ENCODE measurements around the gene CELF4.

CELF4 gene

DNA sequence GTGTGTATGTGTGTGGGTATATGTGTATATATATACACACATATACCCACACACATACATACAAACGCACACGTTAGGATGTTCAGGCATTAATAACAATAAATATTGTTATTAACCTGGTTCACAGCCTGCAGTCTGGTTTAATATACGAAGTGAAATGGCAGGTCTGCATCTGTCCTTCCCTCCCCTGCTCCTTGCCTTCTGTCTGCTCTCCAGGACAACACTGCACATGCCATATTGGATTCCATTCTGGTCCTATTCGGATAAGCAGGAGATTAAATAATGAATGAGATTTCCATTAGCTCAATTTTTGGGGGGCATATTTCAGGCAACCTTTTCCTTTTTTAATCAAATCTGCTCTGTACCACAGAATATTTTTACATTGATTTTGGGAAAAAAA is 158.0 kb downstream of the CELF4 start:
- no peak overlapping the region for H3K4me3 Mint-ChIP-seq
- no peaks in the 10 kb centered on the region for H3K36me3 Mint-ChIP-seq (ENCODE audit: low read depth)
- no peaks in the 10 kb centered on the region for H3K27me3 Mint-ChIP-seq (ENCODE audit: low read depth)
- no peak overlapping the region for H3K27ac Mint-ChIP-seq
- no peaks in the 10 kb centered on the region for H3K9me3 Mint-ChIP-seq
- H3K4me1 Mint-ChIP-seq (ENCODE audit: low read depth): no peaks in the 10 kb centered on the region
- no peak for DNase-seq (ENCODE audit: low spot score)

DNA sequence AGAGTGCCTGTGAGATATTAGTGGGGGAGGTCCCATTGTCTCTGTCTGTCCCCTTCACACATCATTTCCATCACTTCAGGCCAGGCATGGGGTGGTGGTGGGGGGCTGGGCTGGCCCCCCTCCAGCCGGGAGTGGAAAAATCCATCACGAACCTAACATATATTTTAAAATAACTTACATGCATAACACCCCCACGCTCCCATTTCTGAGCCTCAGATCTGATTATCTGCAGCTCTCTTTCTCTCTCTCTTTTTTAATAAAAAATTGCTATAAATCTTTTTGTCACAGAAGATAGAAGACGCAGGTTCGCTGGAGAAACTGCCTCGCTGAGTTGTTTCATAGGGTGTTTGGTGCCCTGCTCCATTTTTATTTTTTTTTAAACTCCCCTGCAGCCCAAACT is 159.8 kb downstream of the CELF4 start:
- H3K27me3 Mint-ChIP-seq (ENCODE audit: low read depth): no peaks in the 10 kb centered on the region

DNA sequence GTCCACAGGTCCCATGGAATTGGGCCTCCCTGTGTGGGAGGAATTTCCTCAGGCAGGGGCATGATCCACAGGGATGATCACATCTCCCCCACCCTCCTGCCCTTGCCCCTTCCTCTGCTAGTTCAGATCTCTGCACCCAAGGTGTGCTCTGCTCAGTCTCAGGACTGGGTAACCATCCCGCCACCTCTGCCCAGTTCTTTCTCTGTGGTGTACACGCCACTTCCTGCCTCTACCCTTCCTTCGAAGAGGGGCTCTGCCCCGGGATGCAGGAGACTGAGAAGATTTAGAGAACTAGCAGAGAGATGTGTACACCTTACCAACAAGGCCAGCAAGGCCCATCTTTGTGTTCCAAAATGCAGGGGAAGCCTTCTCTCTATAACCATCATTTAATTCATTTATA is 160.4 kb downstream of the CELF4 start:
- Mint-ChIP-seq H3K27me3 (ENCODE audit: low read depth) (no peaks in the 10 kb centered on the region), H3K36me3 (ENCODE audit: low read depth) (no peaks in the 10 kb centered on the region), H3K4me1 (ENCODE audit: low read depth) (no peaks in the 10 kb centered on the region), H3K9me3 (no peaks in the 10 kb centered on the region), H3K27ac (no peak overlapping the region), H3K4me3 (no peak overlapping the region)
- no peak for DNase-seq (ENCODE audit: low spot score)

More for the DNA sequence above, 159.8 kb downstream of the CELF4 start:
- Mint-ChIP-seq H3K4me3 (no peak overlapping the region), H3K36me3 (ENCODE audit: low read depth) (no peaks in the 10 kb centered on the region), H3K4me1 (ENCODE audit: low read depth) (no peaks in the 10 kb centered on the region), H3K9me3 (no peaks in the 10 kb centered on the region), H3K27ac (no peak overlapping the region)
- no peak for DNase-seq (ENCODE audit: low spot score)

DNA sequence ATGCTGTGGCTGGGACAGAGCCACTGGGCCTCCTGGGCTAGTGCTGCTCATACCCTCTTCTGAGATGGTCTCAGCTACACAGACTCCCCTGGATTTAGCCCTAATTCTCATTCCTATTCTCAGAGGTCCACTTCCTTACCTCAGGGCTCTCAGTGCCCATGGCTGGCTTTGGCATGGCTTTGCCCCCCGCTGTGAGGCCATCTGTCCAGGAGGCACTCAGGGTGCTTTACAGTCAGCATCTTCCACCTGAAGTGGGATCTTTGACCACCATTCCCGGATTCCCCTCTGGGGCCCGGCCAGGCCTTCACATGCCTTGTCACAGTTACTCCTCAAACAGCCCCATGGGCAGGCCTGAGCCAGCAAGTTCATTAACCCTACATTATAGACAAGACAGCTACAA is 161.8 kb downstream of the CELF4 start:
- no peak for DNase-seq (ENCODE audit: low spot score)
- Mint-ChIP-seq H3K27ac (no peak overlapping the region), H3K4me3 (no peak overlapping the region), H3K27me3 (ENCODE audit: low read depth) (no peaks in the 10 kb centered on the region), H3K36me3 (ENCODE audit: low read depth) (no peaks in the 10 kb centered on the region), H3K4me1 (ENCODE audit: low read depth) (no peaks in the 10 kb centered on the region), H3K9me3 (no peaks in the 10 kb centered on the region)

DNA sequence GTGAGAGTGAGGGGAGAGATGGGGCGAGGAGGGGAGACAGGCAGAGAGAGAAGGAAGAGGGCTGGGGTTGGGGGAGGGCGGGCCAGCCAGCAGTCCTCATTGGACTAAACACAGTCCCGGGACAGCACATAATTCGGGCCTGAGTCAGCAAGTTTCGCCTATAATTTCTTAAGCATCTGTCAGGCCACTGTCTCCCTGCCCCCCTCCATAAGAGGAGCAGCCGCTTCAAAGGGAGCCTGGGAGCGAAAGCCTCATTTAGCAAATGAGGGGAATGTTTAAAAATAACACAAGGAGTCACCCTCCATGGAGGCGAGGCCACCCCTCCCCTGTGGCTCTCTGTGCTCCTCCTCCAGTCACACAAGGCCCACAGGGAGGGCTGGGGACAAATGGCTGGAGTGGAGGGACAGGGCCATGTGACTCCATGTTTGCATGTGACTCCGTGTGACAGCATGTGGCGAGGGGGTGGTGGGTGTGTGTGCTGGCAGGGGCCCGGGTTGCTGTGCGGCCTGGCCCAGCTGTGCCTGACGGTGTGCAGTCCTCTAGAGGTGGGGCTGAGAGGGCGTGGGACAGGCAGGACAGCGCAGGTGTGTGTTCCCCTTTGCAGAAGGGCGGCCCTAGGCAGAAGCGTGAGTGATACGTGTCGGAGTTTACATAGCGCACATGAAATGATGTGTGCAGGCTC is 162.4 kb downstream of the CELF4 start:
- Mint-ChIP-seq H3K4me1 (ENCODE audit: low read depth) (no peaks in the 10 kb centered on the region), H3K4me3 (no peak overlapping the region), H3K27ac (no peak overlapping the region), H3K27me3 (ENCODE audit: low read depth) (no peaks in the 10 kb centered on the region), H3K36me3 (ENCODE audit: low read depth) (no peaks in the 10 kb centered on the region), H3K9me3 (no peaks in the 10 kb centered on the region)
- DNase-seq (ENCODE audit: low spot score): no peak

DNA sequence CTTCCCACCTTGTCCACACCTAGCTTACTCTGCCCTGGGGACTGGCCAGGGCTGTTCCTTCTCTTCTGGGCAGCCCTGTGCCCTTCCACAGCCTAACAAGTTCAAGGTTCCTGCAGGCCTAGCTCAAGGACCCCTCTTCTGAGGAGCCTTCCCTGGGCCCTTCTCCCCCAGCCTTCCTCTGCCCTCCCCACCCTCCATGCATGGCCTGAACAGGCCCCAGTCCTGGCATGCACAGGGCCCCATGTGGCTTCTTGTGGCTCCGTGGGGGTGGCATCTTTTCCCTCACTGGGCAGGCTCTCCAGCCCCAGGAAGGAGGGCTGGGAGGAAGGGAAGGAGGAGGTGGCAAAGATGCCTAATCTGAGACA is 162.9 kb downstream of the CELF4 start:
- no peaks in the 10 kb centered on the region for H3K9me3 Mint-ChIP-seq
- no peaks in the 10 kb centered on the region for H3K4me1 Mint-ChIP-seq (ENCODE audit: low read depth)
- no peak overlapping the region for H3K4me3 Mint-ChIP-seq
- no peak for DNase-seq (ENCODE audit: low spot score)
- H3K27ac Mint-ChIP-seq: no peak overlapping the region
- no peaks in the 10 kb centered on the region for H3K36me3 Mint-ChIP-seq (ENCODE audit: low read depth)
- H3K27me3 Mint-ChIP-seq (ENCODE audit: low read depth): no peaks in the 10 kb centered on the region

DNA sequence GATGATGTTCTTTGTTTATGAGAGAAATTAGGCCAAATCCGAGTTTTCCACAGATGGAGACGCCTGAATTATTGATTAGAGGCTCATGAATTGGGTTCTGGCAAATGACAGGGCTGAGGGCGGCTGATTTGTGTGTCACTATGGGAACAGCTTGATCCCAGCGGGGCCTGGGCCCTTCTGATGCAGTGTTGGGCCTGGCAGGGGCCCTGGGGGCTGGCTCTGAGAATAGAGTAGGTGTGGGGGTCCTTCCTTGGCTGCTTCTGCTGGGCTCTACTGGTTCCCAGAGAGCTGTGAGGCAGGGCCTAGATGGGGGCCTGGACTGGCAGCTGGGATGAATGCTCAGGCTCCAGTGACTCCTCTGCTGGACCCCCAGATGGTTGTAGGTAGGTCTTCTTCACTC is 164.8 kb downstream of the CELF4 start:
- DNase-seq (ENCODE audit: low spot score): no peak
- Mint-ChIP-seq H3K36me3 (ENCODE audit: low read depth) (no peaks in the 10 kb centered on the region), H3K9me3 (no peaks in the 10 kb centered on the region), H3K27ac (no peak overlapping the region), H3K27me3 (ENCODE audit: low read depth) (peaks cover 4% of the 10 kb centered on the region), H3K4me3 (no peak overlapping the region), H3K4me1 (ENCODE audit: low read depth) (no peaks in the 10 kb centered on the region)

DNA sequence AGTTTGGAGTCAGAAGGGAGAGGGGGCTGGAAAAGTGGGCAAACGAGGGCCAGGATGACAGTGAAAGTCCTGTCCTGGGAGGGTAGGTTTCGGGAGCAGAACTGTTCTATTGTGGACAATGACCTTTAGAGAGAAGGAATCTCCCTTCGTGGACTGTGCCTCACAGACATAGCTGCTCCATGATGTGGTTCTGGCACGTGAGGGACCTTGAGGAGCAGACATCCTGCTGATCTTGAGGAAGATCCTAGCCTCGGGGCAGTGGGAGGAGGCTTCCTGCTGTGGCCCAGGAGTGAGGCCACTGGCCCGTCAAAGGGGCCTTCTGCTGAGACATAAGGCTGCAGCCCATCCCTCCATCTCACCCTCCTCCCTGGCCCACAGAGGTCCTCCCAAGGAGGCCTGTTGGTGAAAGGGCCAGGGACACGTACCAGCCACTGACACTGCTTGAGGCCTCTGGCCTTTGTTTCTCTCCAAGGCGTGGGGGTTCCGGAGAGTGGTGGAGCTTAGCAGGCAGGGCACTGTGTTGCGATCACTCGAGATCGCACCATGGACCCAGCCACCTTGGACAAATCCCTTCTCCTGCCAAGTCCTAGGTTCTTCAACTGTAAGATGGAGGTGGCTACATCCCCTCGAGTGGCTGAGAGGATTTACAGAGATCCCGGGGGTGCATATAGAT is 167.2 kb downstream of the CELF4 start:
- Mint-ChIP-seq H3K4me1 (ENCODE audit: low read depth) (no peaks in the 10 kb centered on the region), H3K27me3 (ENCODE audit: low read depth) (peaks cover 14% of the 10 kb centered on the region), H3K36me3 (ENCODE audit: low read depth) (no peaks in the 10 kb centered on the region), H3K4me3 (no peak overlapping the region), H3K9me3 (no peaks in the 10 kb centered on the region), H3K27ac (no peak overlapping the region)
- DNase-seq (ENCODE audit: low spot score): no peak

DNA sequence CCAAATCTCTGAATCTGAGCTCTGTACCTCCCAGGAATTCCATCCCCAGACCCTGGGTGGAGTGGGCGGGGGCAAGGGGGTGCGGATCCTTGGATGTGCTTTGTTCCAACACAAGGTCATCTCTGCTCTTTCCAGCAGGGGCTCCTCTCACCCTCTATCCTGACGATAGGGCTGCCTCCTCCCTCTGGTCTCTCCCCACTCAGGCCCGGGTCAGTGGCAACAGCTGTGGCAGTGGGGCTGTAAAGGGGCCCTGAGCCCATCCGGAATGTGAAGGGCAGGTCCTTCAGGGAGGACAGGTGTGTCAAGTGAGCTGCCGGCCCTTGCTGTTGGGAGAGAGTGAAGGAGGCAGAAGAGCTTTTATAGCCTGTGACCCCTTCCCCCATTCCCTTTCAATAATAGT is 167.8 kb downstream of the CELF4 start:
- Mint-ChIP-seq H3K4me3 (no peak overlapping the region), H3K27ac (no peak overlapping the region)

DNA sequence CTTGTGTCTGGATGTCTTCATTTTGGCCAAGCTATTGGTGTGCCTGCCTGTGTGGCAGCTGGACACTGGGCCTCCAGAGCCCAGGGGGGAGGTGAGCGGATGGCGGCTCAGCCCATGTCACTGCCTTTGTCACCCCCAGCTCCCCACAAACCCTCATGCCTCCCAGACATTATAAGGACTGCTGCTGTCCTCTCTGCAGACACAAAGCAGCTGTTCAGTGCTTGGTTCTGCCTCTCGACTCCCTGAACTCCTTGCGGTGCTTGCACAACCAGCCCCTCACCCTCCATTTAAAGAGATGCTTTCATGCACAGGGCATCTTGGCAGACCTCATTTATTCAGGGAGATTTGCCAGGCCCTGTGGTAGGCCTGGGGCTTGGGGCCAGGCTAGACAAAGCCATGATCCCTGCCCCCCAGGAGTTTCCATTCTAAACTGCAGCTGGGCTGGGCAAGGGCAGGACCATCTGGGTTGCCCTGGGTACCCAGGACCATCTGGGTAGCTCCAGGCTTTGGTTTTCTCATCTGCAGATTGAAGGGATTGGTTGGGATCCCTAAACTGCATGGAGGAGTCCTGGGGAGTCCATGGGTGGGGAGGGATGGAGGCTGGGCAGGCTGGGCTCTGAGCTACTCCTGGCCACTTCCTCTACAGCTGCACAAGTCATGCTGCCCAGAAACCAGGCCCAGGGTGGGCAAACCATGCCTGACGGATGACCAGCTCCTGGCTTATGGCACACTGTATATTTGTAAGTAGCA is 168.5 kb downstream of the CELF4 start:
- no peak overlapping the region for H3K27ac Mint-ChIP-seq
- no peaks in the 10 kb centered on the region for H3K36me3 Mint-ChIP-seq (ENCODE audit: low read depth)
- H3K4me1 Mint-ChIP-seq (ENCODE audit: low read depth): no peaks in the 10 kb centered on the region
- no peak overlapping the region for H3K4me3 Mint-ChIP-seq
- no peaks in the 10 kb centered on the region for H3K9me3 Mint-ChIP-seq
- peaks cover 23% of the 10 kb centered on the region for H3K27me3 Mint-ChIP-seq (ENCODE audit: low read depth)
- DNase-seq (ENCODE audit: low spot score): no peak

More for the DNA sequence above, 167.8 kb downstream of the CELF4 start:
- H3K9me3 Mint-ChIP-seq: no peaks in the 10 kb centered on the region
- no peaks in the 10 kb centered on the region for H3K36me3 Mint-ChIP-seq (ENCODE audit: low read depth)
- no peaks in the 10 kb centered on the region for H3K4me1 Mint-ChIP-seq (ENCODE audit: low read depth)
- H3K27me3 Mint-ChIP-seq (ENCODE audit: low read depth): peaks cover 20% of the 10 kb centered on the region
- DNase-seq (ENCODE audit: low spot score): no peak

DNA sequence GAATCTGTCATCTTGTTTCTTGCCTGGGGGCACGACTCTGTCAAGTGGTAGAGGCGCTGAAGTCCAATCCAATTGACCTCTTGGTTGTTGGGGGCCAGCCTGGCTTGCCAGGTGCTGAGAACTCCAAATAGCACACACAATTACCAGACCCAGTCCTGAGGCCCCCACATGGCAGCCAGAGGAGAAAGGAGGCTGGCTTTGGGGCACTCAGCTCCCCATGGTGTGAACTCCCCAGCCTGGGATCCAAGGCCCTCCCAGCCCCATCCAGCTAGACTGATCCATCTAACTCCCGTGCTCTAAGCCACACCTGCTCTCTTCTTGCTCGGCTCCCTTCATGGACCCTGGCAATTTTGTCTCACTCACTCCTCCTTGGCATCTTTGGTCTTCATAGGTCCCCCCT is 170.0 kb downstream of the CELF4 start:
- Mint-ChIP-seq H3K36me3 (ENCODE audit: low read depth) (no peaks in the 10 kb centered on the region), H3K4me3 (no peak overlapping the region), H3K9me3 (no peaks in the 10 kb centered on the region), H3K27ac (no peak overlapping the region), H3K4me1 (ENCODE audit: low read depth) (no peaks in the 10 kb centered on the region), H3K27me3 (ENCODE audit: low read depth) (peaks cover 23% of the 10 kb centered on the region)
- DNase-seq (ENCODE audit: low spot score): no peak

DNA sequence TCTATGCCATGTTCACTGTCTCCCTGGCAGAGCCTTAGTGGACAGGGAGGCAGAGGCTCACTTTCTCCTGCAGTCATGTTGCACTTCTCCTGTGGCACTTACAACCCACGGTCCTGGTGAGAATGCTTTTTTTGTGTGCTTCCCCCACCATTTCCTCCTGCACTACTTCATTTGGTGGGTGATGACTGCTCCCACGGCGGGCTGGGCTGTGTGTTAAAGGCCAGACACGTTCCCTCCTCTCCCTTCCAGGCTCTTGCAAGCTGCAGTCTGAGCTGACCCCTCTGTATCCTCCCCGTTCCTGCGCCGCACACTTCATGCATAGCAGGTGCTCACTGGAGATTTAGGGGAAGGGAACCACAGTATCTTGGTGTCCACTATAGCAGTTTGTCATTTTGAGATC is 170.5 kb downstream of the CELF4 start:
- Mint-ChIP-seq H3K9me3 (no peaks in the 10 kb centered on the region), H3K4me1 (ENCODE audit: low read depth) (no peaks in the 10 kb centered on the region), H3K27ac (no peak overlapping the region), H3K4me3 (no peak overlapping the region), H3K27me3 (ENCODE audit: low read depth) (peaks cover 23% of the 10 kb centered on the region), H3K36me3 (ENCODE audit: low read depth) (no peaks in the 10 kb centered on the region)
- DNase-seq (ENCODE audit: low spot score): no peak

DNA sequence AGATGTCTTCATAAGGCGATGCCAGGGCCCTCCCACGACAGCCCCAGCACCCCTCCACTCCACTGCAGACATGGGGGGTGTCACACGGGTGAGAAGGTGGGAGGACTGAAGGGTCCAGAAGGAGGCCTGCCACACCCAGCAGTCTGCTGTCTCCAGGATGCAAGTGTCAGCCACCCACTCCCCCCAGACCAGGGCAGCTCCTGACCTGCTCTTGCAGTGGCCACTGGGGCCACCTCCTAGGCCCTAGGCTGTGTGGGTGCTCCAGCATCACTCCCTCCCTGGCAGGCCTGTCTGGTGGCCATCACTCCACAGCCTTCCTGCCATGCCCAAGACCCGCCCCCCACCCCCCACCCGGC is 171.0 kb downstream of the CELF4 start:
- Mint-ChIP-seq H3K36me3 (ENCODE audit: low read depth) (no peaks in the 10 kb centered on the region), H3K27ac (no peak overlapping the region), H3K4me3 (no peak overlapping the region), H3K4me1 (ENCODE audit: low read depth) (no peaks in the 10 kb centered on the region), H3K9me3 (no peaks in the 10 kb centered on the region), H3K27me3 (ENCODE audit: low read depth) (peaks cover 23% of the 10 kb centered on the region)
- DNase-seq (ENCODE audit: low spot score): no peak

DNA sequence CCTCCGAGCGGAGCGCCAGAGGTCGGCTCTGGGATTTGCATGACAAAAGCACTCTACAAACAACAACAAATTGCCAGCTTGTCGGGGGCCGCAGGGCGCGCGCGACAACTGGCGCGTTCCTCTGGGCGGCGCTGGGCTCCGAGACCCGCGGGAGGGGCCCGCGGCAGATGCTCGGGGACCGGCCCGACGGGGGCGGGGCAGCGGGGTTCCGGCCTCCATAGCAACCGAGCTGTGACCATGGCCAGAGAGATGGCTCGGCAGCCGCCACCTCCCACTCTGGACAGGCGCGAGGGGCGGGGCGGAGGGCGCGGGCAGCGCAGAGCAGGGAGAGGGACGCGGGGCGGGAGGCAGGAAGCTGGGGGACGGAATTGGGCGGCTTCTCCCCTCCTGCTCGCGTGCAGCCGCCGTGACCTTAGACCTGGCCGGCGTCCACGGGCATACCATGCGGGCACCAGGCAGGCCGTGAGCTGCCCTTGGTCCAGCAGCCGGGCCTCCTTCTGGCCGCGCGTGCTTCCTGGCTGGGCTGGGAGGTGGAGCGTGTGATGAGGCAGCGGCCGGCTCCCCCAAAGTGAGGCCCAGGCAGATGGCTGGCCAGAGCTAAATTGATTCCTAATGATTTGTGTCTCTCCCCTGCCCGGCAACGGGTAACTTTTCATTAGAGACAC is 171.5 kb downstream of the CELF4 start:
- Mint-ChIP-seq H3K36me3 (ENCODE audit: low read depth) (no peaks in the 10 kb centered on the region), H3K4me1 (ENCODE audit: low read depth) (no peaks in the 10 kb centered on the region), H3K4me3 (no peak overlapping the region), H3K27ac (no peak overlapping the region), H3K27me3 (ENCODE audit: low read depth) (peaks cover 23% of the 10 kb centered on the region), H3K9me3 (no peaks in the 10 kb centered on the region)
- DNase-seq (ENCODE audit: low spot score): no peak
